Measurements from ENCODE around the gene ARHGAP27. TPM values are rescaled to one million over a fixed set of nuclear protein-coding genes. Genes with fewer than 3 reads are reported as not detected.

Gene ARHGAP27
- total and polyA plus RNA-seq, 9 of the 15 experiments (the other 6 are each of a cell fraction or from before 2014, with no cell fraction given), result 0.04 to 4.6 (median 2.1) TPM

DNA sequence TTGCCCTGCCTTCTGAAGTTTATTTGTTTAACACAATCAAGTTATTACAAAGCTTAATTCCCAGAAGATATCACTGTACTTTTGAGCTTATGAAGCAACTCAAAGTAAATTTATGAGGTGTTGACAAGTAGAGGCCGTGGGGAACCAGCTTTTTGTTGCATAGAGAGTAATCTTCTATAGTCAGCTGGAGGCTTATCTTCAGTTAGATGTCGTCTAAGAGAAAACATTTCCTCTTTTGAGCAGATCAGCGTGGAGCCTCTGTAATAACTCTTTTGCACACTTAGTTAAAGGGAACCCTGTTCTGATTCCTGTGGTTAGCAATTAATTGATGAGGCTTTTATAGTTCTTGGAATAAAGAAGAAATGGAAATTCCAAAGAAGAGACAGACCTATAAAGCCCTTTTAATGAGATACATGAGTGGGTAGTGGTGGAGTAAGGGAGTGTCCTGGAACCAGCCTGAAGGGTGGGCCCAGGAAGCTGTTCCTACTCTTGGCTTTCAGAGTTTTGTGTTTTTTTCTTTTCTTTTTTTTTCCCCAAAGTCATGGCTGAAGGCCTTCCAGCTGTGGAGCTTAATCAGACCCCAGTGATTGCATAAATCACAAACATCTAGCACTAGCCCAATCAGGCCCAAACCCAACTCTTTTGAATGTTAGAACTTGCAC is 87.0 kb downstream of the ARHGAP27 start (continued):
- TF ChIP-seq, protein P1, sequence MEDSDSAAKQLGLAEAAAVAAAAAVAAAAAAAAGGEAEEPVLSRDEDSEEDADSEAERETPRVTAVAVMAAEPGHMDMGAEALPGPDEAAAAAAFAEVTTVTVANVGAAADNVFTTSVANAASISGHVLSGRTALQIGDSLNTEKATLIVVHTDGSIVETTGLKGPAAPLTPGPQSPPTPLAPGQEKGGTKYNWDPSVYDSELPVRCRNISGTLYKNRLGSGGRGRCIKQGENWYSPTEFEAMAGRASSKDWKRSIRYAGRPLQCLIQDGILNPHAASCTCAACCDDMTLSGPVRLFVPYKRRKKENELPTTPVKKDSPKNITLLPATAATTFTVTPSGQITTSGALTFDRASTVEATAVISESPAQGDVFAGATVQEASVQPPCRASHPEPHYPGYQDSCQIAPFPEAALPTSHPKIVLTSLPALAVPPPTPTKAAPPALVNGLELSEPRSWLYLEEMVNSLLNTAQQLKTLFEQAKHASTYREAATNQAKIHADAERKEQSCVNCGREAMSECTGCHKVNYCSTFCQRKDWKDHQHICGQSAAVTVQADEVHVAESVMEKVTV (CRISPR knock-in tag; IDR thresholded peaks at IDR 0.05), result peak; percentile 44
- TF ChIP-seq, protein P2, sequence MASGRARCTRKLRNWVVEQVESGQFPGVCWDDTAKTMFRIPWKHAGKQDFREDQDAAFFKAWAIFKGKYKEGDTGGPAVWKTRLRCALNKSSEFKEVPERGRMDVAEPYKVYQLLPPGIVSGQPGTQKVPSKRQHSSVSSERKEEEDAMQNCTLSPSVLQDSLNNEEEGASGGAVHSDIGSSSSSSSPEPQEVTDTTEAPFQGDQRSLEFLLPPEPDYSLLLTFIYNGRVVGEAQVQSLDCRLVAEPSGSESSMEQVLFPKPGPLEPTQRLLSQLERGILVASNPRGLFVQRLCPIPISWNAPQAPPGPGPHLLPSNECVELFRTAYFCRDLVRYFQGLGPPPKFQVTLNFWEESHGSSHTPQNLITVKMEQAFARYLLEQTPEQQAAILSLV (tag; IDR thresholded peaks at IDR 0.05), result peak; percentile 46; the same call in 1 of the 2 replicates
- peak; percentile 46 for TF ChIP-seq GABPA (tag; conservative IDR thresholded peaks at IDR 0.05; ENCODE audit: low read depth)
- TF ChIP-seq, protein P3, sequence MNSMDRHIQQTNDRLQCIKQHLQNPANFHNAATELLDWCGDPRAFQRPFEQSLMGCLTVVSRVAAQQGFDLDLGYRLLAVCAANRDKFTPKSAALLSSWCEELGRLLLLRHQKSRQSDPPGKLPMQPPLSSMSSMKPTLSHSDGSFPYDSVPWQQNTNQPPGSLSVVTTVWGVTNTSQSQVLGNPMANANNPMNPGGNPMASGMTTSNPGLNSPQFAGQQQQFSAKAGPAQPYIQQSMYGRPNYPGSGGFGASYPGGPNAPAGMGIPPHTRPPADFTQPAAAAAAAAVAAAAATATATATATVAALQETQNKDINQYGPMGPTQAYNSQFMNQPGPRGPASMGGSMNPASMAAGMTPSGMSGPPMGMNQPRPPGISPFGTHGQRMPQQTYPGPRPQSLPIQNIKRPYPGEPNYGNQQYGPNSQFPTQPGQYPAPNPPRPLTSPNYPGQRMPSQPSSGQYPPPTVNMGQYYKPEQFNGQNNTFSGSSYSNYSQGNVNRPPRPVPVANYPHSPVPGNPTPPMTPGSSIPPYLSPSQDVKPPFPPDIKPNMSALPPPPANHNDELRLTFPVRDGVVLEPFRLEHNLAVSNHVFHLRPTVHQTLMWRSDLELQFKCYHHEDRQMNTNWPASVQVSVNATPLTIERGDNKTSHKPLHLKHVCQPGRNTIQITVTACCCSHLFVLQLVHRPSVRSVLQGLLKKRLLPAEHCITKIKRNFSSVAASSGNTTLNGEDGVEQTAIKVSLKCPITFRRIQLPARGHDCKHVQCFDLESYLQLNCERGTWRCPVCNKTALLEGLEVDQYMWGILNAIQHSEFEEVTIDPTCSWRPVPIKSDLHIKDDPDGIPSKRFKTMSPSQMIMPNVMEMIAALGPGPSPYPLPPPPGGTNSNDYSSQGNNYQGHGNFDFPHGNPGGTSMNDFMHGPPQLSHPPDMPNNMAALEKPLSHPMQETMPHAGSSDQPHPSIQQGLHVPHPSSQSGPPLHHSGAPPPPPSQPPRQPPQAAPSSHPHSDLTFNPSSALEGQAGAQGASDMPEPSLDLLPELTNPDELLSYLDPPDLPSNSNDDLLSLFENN (IDR thresholded peaks at IDR 0.05; ENCODE audit: low read depth in 2 of 2, low read length in 2 of 2), result peak in 1 of 2 experiments; percentile 98; a peak in 2 of 4 replicates
- TF ChIP-seq SNIP1 (IDR thresholded peaks at IDR 0.05; ENCODE audit: low read depth), result no peak
- TF ChIP-seq, protein P4, sequence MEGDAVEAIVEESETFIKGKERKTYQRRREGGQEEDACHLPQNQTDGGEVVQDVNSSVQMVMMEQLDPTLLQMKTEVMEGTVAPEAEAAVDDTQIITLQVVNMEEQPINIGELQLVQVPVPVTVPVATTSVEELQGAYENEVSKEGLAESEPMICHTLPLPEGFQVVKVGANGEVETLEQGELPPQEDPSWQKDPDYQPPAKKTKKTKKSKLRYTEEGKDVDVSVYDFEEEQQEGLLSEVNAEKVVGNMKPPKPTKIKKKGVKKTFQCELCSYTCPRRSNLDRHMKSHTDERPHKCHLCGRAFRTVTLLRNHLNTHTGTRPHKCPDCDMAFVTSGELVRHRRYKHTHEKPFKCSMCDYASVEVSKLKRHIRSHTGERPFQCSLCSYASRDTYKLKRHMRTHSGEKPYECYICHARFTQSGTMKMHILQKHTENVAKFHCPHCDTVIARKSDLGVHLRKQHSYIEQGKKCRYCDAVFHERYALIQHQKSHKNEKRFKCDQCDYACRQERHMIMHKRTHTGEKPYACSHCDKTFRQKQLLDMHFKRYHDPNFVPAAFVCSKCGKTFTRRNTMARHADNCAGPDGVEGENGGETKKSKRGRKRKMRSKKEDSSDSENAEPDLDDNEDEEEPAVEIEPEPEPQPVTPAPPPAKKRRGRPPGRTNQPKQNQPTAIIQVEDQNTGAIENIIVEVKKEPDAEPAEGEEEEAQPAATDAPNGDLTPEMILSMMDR (IDR thresholded peaks at IDR 0.05 in 2 of 3, conservative IDR thresholded peaks at IDR 0.05 in 1 of 3; ENCODE audit: insufficient read depth in 2 of 3, low read depth in 1 of 3, low read length in 3 of 3), result no peak
- TF ChIP-seq, protein P5, sequence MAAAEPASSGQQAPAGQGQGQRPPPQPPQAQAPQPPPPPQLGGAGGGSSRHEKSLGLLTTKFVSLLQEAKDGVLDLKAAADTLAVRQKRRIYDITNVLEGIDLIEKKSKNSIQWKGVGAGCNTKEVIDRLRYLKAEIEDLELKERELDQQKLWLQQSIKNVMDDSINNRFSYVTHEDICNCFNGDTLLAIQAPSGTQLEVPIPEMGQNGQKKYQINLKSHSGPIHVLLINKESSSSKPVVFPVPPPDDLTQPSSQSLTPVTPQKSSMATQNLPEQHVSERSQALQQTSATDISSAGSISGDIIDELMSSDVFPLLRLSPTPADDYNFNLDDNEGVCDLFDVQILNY (CRISPR knock-in tag; IDR thresholded peaks at IDR 0.05), result no peak
- TF ChIP-seq DACH1 (IDR thresholded peaks at IDR 0.05; ENCODE audit: partially characterized antibody), result peak; percentile 95
- TF ChIP-seq ZNF507 (tag; conservative IDR thresholded peaks at IDR 0.05), result no peak
- TF ChIP-seq ZNF41 (CRISPR knock-in tag; conservative IDR thresholded peaks at IDR 0.05), result peak; percentile 56; the same call in 1 of the 2 replicates
- no peak for TF ChIP-seq CBX2 (IDR thresholded peaks at IDR 0.05; ENCODE audit: insufficient read depth, low read length, poor library complexity, severe bottlenecking)
- TF ChIP-seq HMGN3 (IDR thresholded peaks at IDR 0.05; ENCODE audit: borderline replicate concordance, extremely low read depth, insufficient read length, low read depth, low read length), result peak; percentile 93
- no peak for TF ChIP-seq THRAP3 (IDR thresholded peaks at IDR 0.05; ENCODE audit: borderline replicate concordance)
- TF ChIP-seq NFYB (IDR thresholded peaks at IDR 0.05; ENCODE audit: extremely low read depth, insufficient read length), result no peak
- no peak for TF ChIP-seq ZBTB1 (CRISPR knock-in tag; IDR thresholded peaks at IDR 0.05; ENCODE audit: borderline replicate concordance, low read depth)
